ENCODE data around the gene CCL28. TPM values are rescaled to one million over a fixed set of nuclear protein-coding genes. Genes with fewer than 3 reads are reported as not detected.

Gene CCL28
- total and polyA plus RNA-seq, 2 donors (not counting 3 experiments of a cell fraction or from before 2014, with no cell fraction given) = 1.2 to 1.8 TPM

DNA sequence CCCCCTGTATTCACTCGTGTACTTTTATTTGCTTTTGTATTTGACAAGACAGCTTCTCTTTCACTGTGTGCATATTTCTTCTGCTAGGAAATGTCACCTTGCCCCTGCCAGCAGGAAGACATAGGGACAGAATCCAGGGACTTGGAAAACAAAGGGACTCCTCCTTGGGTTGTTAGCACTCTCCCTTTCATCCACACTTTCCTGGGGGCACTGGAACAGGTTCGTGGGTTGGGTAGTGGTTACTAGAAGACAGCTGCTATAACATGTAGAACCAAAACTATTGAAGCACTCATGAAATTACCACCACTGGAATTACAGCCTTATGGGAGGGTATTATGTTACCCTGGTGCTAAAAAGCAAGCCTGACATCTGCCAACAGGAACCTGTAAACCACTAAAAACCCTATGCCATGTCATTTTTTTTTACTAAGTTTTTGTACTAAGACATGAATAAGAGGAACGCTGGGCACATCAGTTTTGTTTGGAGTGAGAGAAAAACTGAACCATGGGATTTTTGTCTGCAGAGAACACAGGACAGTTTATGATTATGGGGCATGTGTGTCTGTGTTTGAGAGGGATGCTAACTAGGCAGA, 4.7 kb upstream of the CCL28 start:
- no TSS peak for BruUV-seq (replicated peaks)

More for the DNA sequence above, 4.7 kb upstream of the CCL28 start:
- TF ChIP-seq JUN (IDR thresholded peaks at IDR 0.05; ENCODE audit: borderline replicate concordance, insufficient read depth, insufficient read length, low read depth) (no peak), EZH2 (IDR thresholded peaks at IDR 0.05; ENCODE audit: borderline replicate concordance, low read depth, low read length, severe bottlenecking) (no peak), FOS (IDR thresholded peaks at IDR 0.05; ENCODE audit: borderline replicate concordance, insufficient read depth, low read length) (no peak), MYC (IDR thresholded peaks at IDR 0.05; ENCODE audit: low read depth, low read length) (no peak), POLR2AphosphoS5 (IDR thresholded peaks at IDR 0.05; ENCODE audit: insufficient read depth, low read depth, low read length) (no peak), GATA2 (IDR thresholded peaks at IDR 0.05; ENCODE audit: insufficient read depth, insufficient read length, low read depth, low read length) (no peak), POLR2A (IDR thresholded peaks at IDR 0.05; ENCODE audit: low read depth, low read length) (no peak)
- TF ChIP-seq, protein P1, sequence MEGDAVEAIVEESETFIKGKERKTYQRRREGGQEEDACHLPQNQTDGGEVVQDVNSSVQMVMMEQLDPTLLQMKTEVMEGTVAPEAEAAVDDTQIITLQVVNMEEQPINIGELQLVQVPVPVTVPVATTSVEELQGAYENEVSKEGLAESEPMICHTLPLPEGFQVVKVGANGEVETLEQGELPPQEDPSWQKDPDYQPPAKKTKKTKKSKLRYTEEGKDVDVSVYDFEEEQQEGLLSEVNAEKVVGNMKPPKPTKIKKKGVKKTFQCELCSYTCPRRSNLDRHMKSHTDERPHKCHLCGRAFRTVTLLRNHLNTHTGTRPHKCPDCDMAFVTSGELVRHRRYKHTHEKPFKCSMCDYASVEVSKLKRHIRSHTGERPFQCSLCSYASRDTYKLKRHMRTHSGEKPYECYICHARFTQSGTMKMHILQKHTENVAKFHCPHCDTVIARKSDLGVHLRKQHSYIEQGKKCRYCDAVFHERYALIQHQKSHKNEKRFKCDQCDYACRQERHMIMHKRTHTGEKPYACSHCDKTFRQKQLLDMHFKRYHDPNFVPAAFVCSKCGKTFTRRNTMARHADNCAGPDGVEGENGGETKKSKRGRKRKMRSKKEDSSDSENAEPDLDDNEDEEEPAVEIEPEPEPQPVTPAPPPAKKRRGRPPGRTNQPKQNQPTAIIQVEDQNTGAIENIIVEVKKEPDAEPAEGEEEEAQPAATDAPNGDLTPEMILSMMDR (IDR thresholded peaks at IDR 0.05; ENCODE audit: extremely low read depth in 1 of 2, insufficient read depth in 1 of 2, low read depth in 1 of 2, low read length in 2 of 2) = no peak
- TF ChIP-seq, protein P2, sequence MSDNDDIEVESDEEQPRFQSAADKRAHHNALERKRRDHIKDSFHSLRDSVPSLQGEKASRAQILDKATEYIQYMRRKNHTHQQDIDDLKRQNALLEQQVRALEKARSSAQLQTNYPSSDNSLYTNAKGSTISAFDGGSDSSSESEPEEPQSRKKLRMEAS (IDR thresholded peaks at IDR 0.05; ENCODE audit: insufficient read depth, insufficient read length) = no peak
- H3K79me2 ChIP-seq (ENCODE audit: control insufficient read depth, insufficient read depth, low read length) = no peaks in the 10 kb centered on the region
- H3K4me3 ChIP-seq (replicated peaks in 1 of 3; ENCODE audit: insufficient read depth in 1 of 3, low read depth in 1 of 3, low read length in 3 of 3) = no peak overlapping the region
- H3K9me1 ChIP-seq (replicated peaks; ENCODE audit: control insufficient read depth, extremely low read depth, insufficient read depth, low read length) = no peaks in the 10 kb centered on the region
- H3K4me1 ChIP-seq (ENCODE audit: control insufficient read depth, extremely low read depth, insufficient read depth, low read length) = no peaks in the 10 kb centered on the region
- POLR2A ChIA-PET = no interaction called here
- no peak overlapping the region for H2AFZ ChIP-seq (ENCODE audit: low read depth, low read length)
- intact Hi-C loops (cut with micrococcal nuclease) = no loop called here
- no peak overlapping the region for H3K4me2 ChIP-seq (ENCODE audit: insufficient read depth, low read length)
- no peak overlapping the region for H3K9ac ChIP-seq (replicated peaks; ENCODE audit: extremely low read depth, insufficient read depth, low read length)
- H3K27ac ChIP-seq (ENCODE audit: insufficient read depth, low read depth, low read length) = no peak overlapping the region
- H3K36me3 ChIP-seq (ENCODE audit: control insufficient read depth in 2 of 2, extremely low read depth in 1 of 2, insufficient read depth in 2 of 2, low read length in 2 of 2) = no peaks in the 10 kb centered on the region
- DNase-seq (ENCODE audit: low read depth, low spot score) = no peak
- H3K27me3 ChIP-seq (ENCODE audit: control insufficient read depth in 2 of 2, insufficient read depth in 2 of 2, low read length in 2 of 2) = peaks cover 3 to 11% of the 10 kb centered on the region in 2 experiments
- H4K20me1 ChIP-seq (replicated peaks; ENCODE audit: control insufficient read depth, extremely low read depth, insufficient read depth, low read length) = no peaks in the 10 kb centered on the region
- no peaks in the 10 kb centered on the region for H3K9me3 ChIP-seq (replicated peaks; ENCODE audit: control insufficient read depth, insufficient read depth, low read length)
- dilution Hi-C loops (cut with MboI; ENCODE audit: extremely low pct_ligation_motif_present, low sequenced_read_pairs) = no loop called here
- CTCF ChIA-PET = no interaction called here
- peak; percentile 28 for FAIRE-seq

Measured in endothelial cell of umbilical vein (primary cell).